Stimulated activated CD4-positive, alpha-beta T cell treated with anti-CD3 and anti-CD28 coated beads, Interleukin-4, amount 100 ng/mL, for 24 hours (primary cell): ENCODE results near the gene MUC5AC.
"Not testable (repeated sequence)": the region's sequence is repeated elsewhere in the genome, so short reads cannot be mapped to it uniquely, and the experiment has no call there.

ENCODE experiments used
- DNase-seq: peaks from one replicate; pipeline ENCODE4 v3.0.0-alpha.2; 2020

Gene MUC5AC

DNA sequence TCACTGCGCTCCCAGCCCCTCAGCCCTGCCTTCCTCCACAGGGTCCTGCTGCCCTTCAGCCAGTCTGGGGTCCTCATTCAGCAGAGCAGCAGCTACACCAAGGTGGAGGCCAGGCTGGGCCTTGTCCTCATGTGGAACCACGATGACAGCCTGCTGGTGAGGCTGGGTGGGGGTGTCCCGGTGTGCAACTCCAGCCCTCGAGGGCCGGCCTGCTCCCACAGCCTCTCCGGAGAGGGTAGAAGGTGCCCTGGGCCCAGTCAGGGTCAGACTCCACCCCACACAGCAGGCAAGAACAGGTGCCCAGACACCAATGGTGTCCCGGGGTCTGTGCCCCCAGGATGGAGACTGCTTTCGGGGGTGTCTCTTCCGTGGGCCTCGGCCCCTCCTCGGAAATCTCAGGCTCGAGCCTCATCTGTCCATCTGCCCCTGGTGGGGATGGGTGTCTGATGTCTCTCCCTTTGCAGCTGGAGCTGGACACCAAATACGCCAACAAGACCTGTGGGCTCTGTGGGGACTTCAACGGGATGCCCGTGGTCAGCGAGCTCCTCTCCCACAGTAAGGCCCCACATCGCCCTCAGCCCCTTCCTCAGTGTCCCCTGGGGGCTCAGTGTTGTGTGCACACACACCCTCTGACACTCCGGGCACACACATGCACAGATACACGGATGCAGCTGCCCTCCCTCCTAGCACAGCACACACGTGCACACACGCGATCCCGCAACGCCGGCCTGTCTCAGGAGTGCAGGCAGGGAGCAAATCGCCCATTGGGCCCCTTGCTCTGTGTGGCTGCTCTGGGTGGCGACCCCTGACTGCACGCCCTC is 4.9 kb downstream of the MUC5AC start:
- no peak for DNase-seq

DNA sequence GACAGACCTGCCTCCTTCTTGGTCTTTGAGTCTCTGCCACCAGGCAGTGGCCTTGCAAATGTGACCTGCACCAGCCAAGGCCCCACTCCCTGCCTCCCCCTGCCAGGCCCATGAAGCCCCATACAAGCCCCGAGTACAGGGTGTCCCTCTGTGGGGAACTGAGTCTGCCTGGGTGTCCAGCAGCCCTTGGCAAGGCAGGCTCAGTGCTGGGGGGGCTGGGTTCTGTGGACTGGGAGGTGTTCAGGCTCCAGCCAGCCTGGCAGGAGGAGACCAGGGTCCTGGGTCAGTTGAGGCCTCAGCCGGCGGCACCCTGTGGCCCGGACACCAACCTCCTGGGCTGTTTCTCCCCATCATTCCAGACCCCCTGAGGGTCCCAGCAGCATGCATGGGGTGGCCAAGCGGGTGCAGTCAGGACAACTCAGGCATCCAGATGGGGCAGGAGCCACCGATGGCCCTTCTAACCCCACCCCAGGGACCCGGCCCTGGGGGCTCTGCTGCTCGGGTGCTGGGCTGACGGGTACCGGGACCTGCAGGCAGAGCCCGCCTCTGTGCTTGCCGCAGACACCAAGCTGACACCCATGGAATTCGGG is 5.7 kb downstream of the MUC5AC start:
- DNase-seq, result no peak

DNA sequence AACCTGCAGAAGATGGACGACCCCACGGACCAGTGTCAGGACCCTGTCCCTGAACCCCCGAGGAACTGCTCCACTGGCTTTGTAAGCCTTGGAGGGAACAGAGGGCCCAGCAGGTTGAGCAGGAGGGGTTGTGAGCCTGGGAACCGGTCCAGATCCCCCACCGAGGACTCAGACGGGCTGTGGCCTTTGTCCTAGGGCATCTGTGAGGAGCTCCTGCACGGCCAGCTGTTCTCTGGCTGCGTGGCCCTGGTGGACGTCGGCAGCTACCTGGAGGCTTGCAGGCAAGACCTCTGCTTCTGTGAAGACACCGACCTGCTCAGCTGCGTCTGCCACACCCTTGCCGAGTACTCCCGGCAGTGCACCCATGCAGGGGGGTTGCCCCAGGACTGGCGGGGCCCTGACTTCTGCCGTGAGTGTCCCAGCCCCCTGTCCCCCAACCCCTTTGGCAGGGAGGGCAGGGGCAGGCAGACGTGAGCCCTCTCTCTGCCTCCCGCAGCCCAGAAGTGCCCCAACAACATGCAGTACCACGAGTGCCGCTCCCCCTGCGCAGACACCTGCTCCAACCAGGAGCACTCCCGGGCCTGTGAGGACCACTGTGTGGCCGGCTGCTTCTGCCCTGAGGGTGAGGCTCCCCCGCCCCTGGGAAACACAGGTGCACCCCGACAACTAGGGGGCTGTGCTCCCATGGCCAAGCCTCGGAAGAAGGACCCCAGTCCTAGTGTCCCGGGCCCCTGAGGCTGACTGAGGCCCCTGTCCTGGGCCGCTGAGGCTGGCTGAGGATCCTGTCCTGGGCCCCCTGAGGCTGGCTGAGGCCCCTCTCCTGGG is 6.4 kb downstream of the MUC5AC start:
- no peak for DNase-seq

DNA sequence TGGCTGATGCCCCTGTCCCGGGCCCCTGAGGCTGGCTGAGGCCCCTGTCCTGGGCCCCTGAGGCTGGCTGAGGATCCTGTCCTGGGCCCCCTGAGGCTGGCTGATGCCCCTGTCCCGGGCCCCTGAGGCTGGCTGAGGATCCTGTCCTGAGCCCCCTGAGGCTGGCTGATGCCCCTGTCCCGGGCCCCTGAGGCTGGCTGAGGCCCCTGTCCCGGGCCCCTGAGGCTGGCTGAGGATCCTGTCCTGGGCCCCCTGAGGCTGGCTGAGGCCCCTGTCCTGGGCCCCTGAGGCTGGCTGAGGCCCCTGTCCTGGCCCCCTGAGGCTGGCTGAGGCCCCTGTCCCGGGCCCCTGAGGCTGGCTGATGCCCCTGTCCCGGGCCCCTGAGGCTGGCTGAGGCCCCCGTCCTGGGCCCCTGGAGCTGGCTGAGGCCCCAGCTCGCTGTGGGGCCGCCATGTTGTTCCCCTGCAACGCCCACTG is 7.1 kb downstream of the MUC5AC start:
- not testable (repeated sequence) for DNase-seq

DNA sequence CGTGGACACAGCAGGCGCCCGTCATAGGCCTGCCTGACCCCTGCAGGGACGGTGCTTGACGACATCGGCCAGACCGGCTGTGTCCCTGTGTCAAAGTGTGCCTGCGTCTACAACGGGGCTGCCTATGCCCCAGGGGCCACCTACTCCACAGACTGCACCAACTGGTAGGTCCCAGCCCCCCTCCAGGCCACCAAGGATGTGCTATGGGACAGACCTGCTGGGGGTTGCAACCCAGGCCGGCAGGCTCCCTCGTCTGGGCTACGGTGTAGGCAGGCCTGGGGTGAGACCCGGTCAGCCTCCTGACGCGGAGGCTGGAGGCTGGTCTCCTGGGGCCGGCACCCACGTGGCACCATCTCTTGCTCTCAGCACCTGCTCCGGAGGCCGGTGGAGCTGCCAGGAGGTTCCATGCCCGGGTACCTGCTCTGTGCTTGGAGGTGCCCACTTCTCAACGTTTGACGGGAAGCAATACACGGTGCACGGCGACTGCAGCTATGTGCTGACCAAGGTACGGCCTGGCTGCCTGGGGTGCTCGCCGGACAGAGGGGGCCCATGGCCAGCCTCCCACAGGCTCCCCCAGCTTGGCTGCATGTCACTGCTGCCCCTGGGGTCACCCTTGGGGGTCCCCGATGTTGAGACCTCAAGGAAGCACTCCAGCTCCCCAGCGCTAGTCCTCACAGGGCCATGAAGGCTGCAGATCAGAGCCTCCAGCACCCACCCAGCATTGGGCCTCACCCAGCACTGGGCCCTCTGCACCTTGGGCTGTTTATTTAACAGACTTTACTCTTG is 7.7 kb downstream of the MUC5AC start:
- DNase-seq, result no peak

DNA sequence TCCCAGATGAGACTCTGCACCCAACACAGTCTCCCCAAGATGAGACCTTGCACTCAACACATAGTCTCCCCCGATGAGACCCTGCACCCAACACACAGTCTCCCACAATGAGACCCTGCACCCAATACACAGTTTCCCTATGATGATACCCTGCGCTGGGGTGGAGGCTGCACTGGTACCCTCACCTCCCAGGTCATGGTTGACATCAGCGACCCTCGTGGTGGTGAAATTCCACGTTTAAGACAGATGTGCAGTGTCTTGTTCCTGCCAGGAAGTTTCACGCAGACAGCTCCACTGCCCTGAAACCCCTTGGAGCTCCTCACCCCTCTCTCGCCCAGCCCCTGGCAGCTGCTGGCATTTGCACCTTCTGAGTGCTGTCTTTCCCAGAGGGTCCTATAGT is 9.5 kb downstream of the MUC5AC start:
- DNase-seq, result no peak

DNA sequence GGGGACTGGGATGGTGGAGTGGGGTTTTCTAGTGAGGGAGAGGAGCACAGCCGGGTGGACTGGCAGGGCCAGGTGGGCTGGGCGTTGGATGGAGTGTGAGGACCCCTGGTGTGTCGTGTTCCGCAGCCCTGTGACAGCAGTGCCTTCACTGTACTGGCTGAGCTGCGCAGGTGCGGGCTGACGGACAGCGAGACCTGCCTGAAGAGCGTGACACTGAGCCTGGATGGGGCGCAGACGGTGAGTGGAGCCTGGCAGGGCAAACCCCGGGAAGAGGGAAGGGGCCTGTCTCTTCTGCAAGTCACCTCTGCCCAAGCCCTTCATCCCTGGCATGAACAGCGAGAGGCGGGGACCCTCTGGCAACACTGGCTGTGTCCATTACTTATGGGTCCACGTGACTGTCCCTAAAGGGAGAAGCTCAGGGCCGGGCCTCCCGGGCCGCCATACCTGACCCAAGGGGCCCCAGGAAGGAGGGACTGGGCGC is 10.0 kb downstream of the MUC5AC start:
- DNase-seq, result no peak

DNA sequence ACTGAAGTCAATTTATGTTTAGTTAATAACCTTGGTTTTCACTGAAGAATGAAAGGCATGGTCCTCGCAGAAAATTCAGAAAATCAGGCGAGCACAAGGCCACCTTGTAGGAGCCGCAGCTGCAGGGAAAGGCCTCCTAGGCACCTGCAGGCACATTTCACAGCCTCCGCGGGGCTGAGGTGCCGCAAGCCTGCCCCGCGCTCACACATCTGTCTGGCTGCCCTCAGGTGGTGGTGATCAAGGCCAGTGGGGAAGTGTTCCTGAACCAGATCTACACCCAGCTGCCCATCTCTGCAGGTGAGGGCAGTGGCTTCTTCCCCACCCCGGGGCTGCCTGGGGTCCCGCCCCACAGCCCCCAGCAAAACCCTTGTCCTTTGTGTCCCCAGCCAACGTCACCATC is 10.5 kb downstream of the MUC5AC start:
- DNase-seq, result no peak

DNA sequence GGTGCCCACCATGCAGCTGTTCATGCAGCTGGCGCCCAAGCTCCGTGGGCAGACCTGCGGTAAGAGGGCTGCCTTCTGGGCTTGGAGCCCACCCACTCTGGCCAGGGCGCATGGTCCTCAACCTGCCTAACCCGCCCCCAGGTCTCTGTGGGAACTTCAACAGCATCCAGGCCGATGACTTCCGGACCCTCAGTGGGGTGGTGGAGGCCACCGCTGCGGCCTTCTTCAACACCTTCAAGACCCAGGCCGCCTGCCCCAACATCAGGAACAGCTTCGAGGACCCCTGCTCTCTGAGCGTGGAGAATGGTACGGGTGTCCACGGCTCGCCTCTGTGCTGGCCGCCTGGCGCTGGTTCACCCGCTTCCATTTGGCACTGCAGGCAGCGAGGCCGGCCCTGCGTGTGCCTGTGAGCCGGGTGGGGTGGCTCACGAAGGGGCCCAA is 11.0 kb downstream of the MUC5AC start:
- no peak for DNase-seq

DNA sequence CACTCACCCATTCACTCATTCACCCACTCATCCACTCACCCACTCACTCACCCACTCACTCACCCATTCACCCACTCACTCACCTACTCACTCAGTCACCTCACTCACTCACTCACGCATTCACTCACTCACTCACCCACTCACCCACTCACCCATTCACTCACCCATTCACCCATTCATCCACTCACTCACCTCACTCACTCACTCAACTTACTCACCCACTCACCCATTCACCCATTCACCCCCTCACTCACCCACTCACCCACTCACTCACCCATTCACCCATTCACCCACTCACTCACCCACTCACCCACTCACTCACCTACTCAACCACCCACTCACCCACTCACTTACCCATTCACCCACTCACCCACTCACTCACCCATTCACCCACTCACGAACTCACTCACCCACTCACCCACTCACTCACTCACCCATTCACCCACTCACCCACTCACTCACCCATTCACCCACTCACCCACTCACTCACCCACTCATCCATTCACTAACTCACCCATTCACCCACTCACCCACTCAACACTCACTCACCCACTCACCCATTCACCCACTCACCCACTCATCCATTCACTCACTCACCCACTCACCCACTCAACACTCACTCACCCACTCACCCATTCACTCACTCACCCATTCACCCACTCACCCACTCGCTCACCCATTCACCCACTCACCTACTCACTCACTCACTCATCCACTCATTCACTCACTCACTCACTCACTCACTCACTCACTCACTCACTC is 13.7 kb downstream of the MUC5AC start:
- no peak for DNase-seq

DNA sequence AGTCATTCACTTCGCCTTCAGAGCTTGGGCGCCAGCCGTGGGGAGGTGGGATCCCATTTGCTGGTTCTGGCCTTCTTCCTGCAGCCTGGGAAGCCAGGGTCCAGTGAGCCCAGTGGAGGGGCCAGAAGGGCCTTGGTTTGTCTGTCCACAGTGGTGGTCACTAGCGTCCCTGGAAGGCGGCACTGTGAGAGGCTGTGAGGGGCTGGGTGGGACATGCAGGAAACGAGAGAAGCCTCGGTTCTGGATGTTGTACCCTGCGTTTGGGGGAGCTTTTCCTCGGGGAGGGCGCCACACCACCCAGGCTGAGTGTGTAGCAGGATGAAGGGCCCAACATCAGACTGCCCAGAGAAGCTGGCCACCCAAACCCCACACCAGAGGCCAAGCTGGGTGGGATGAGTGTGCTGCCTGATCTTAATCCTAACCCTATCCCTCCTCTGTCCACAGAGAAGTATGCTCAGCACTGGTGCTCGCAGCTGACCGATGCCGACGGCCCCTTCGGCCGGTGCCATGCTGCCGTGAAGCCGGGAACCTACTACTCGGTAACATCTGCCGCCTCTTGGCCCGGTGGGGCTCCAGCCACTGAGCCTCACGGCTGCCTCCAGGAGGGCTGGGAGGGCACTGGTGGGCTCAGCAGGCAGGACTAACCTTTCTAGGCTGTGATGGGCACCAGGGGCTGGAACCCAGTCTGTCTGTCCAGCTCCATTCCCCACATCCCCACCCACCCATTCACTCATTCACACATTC is 14.4 kb downstream of the MUC5AC start:
- no peak for DNase-seq

DNA sequence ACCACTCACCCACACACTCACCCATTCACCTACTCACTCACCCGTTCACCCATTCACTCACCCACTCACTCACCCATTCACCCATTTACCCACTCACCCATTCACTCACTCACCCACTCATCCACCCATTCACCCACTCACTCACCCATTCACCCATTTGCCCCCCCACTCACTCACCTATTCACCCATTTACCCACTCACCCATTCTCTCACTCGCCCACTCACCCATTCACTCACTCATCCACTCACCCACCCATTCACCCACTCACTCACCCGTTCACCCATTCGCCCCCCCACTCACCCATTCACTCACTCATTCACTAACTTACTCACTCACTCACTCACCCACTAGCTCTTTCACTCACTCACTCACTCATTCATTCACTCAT is 15.0 kb downstream of the MUC5AC start:
- DNase-seq, result no peak

DNA sequence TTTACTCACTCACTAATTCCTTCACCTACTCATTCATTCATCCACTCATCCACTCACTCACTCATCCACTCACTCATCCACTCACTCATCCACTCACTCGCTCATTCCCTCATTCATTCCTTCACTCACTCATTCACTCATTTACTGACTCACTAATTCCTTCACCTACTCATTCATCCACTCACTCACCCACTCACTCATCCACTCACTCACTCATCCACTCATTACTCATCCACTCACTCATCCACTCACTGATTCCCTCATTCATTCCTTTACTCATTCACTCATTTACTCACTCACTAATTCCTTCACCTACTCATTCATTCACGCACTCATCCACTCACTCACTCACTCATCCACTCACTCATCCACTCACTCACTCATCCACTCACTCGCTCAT is 15.6 kb downstream of the MUC5AC start:
- not testable (repeated sequence) for DNase-seq

DNA sequence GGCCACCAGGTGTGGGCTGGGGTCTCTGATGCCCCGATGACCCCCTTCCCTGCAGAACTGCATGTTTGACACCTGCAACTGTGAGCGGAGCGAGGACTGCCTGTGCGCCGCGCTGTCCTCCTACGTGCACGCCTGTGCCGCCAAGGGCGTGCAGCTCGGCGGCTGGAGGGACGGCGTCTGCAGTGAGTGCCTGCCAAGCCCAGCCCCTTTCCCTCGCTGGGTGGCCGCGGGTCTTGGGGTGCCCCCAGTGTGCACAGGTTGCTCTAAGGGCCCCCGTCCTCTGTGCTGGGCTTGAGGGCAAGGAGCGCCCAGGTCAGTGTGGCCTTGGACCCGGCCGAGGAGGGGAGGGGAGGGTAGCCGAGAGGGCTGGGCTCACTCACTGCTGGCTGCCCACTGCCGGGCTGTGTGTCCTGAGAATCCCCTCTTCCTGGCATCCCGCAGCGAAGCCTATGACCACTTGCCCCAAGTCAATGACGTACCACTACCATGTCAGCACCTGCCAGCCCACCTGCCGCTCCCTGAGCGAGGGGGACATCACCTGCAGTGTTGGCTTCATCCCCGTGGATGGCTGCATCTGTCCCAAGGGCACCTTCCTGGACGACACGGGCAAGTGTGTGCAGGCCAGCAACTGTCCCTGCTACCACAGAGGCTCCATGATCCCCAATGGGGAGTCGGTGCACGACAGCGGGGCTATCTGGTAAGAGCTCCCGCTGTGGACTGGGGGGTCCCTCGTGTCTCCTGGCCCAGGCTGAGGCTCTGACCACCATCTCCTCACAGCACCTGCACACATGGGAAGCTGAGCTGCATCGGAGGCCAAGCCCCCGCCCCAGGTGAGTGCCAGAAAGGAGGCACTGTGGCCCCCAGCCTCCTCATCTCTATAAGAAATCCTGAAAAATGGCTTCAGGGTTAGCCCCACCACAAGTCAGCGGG is 17.0 kb downstream of the MUC5AC start:
- DNase-seq, result no peak

DNA sequence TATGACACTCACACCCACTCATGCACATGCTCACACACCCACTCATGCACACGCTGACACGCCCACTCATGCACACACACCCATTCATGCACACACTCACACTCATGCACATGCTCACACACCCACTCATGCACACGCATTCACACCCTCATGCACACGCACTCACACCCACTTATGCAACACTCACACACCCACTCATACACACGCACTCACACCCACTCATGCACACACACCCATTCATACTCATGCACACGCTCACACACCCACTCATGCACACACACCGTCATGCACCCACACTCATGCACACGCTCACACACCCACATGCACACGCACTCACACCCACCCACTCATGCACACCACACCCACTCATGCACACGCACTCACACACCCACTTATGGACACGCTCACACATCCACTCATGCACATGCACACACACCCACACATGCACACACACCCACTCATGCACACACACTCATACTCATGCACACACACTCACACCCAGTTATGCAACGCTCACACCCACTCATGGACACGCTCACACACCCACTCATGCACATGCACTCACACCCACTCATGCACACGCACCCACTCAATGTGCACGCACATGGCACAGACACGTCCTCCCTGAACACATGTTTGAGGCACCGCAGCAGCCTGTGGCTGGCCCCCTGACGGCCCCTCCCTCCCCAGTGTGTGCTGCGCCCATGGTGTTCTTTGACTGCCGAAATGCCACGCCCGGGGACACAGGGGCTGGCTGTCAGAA is 17.9 kb downstream of the MUC5AC start:
- no peak for DNase-seq

DNA sequence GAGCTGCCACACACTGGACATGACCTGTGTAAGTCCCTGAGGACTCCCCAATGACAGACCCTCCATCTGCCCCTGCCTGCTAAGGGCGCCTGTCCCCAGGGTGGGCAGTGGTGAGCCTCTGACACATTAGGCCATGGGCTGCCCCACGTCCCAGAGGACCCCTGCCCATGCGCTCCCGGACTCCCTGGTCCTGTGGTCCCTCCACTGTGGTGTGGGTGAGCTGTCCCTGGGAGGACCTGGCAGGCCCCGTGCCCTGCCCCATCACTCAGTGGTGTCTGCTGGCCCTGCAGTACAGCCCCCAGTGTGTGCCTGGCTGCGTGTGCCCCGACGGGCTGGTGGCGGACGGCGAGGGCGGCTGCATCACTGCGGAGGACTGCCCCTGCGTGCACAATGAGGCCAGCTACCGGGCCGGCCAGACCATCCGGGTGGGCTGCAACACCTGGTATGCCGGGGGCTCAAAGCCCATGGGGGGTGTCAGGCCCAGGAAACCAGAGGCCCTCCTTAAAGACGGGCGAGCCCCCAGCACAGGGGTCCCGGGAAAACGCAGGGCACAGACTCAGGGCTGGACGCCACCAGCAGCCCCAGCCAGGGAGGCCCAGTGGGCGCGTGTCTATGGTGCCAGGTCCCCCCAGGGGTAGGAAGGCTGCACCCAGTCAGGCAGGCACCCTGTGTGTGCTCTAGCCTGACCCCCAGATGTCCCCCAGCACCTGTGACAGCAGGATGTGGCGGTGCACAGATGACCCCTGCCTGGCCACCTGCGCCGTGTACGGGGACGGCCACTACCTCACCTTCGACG is 18.7 kb downstream of the MUC5AC start:
- DNase-seq, result no peak

DNA sequence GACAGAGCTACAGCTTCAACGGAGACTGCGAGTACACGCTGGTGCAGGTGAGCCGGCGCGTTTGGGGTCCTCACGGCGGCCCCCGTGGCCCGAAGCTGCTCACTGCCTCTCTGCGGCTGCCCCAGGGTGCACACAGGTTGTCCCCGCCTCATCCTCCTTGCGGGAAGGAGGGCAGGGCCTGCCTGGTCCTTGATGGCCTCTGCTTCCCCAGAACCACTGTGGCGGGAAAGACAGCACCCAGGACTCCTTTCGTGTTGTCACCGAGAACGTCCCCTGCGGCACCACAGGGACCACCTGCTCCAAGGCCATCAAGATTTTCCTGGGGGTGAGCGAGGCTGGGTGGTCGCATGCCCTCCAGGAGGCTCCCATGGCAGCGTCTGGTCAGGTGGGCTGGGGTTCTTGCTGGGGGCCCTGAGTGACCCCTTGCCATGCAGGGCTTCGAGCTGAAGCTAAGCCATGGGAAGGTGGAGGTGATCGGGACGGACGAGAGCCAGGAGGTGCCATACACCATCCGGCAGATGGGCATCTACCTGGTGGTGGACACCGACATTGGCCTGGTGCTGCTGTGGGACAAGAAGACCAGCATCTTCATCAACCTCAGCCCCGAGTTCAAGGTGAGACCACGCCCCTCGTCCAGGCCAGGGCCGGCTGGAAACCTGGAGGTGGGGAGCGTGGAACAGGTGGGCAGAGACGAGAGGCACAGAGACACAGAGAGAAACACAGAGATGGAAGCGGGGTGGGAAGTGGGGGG is 19.4 kb downstream of the MUC5AC start:
- DNase-seq, result no peak

DNA sequence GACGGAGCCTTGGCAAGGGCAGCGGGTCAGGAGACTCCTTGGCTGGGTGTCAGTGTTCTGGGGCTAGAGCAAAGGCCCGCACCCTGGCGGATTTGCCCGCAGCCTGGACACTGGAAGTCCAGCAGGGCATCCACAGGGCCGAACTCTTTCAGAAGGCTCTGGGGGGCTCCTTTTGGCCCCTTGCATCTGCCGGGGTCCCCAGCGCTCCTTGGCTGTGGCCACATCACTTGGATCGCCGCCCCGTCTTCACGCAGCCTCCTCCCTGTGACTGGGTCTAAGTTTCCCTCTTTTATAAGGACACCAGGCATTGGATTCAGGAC is 20.0 kb downstream of the MUC5AC start:
- DNase-seq, result no peak
